Esophagus squamous epithelium (tissue), 5 donors: ENCODE results near the gene ZDHHC14. TPM values are rescaled to one million over a fixed set of nuclear protein-coding genes. Genes with fewer than 3 reads are reported as not detected.

Experiments
- DNase-seq: peaks from one replicate; lab custom pipeline; 2025; lab: John Stamatoyannopoulos, UW
- H3K27ac ChIP-seq, 4 donors: fragments of 200-600 bp; sonication (generic); one replicate each; pipeline ENCODE4 v1.5.1; 2016 to 2019; ENCODE audit warnings: mild to moderate bottlenecking in 1 of 4
- H3K27me3 ChIP-seq, 4 donors: fragments of 200-600 bp; sonication (generic); 1 replicate in 3 of 4; 2 replicates in 1 of 4; pipeline versions ENCODE4 v1.5.1 to v1.6.0; 2017 to 2021; ENCODE audit warnings: antibody characterized with exemption in 1 of 4
- H3K36me3 ChIP-seq, 3 donors: fragments of 200-600 bp; sonication (generic); one replicate each; pipeline ENCODE4 v1.5.1; 2016 to 2019
- H3K4me1 ChIP-seq, 3 donors: fragments of 200-600 bp; sonication (generic); one replicate each; pipeline ENCODE4 v1.5.1; 2017 to 2019
- H3K4me3 ChIP-seq, 4 donors: fragments of 200-600 bp; sonication (generic); 1 replicate in 3 of 4; 2 replicates in 1 of 4; pipeline ENCODE4 v1.5.1; 2016 to 2019; ENCODE audit warnings: mild to moderate bottlenecking in 2 of 4, moderate library complexity in 1 of 4
- H3K9me3 ChIP-seq, 3 donors: fragments of 200-600 bp; sonication (generic); one replicate each; pipeline ENCODE4 v1.5.1; 2016 to 2019
- CTCF ChIP-seq, 6 experiments: fragments of 450-650 bp in 4 of 6; fragments of 200-600 bp in 2 of 6; sonication (generic) in 2 of 6; IDR thresholded peaks; one replicate each; pipeline ENCODE4 v1.5.1; 2016 to 2019; ENCODE audit warnings: antibody characterized with exemption in 6 of 6, mild to moderate bottlenecking in 4 of 6, moderate library complexity in 4 of 6
- POLR2A ChIP-seq, 4 donors: fragments of 450-650 bp; IDR thresholded peaks; one replicate each; pipeline ENCODE4 v1.6.1; 2017; ENCODE audit warnings: antibody characterized with exemption in 4 of 4, mild to moderate bottlenecking in 4 of 4, moderate library complexity in 3 of 4
- WGBS, 2 donors: methylation state at CpG; one replicate each; pipeline ENCODE4 v1.1.5; 2018; 5-methylcytosine and 5-hydroxymethylcytosine counted together
- intact Hi-C: fragments of 100-400 bp; cut with DNase I; formaldehyde crosslinking; loops from one replicate; pipeline ENCODE4 v1.15.0; 2022
- total RNA-seq, 4 donors: library from RNA; depleted of rRNA; stranded (reverse); fragments of >200 nt; gene quantifications; one replicate each; pipeline ENCODE4 v1.1.0, GENCODE V29; 2016
- donor health status: DM: yes; HTN: yes; CAD: no.

Gene ZDHHC14
- total RNA-seq, 4 donors from 2014 or later = 6.1 to 15.6 (median 6.9) TPM

GRCh38 chr6:157670466-157671186 lies 289.6 kb downstream of the ZDHHC14 start:
- TF ChIP-seq POLR2A (IDR thresholded peaks at IDR 0.05) (no peak), CTCF (IDR thresholded peaks at IDR 0.05) (no peak)
- DNase-seq = no peak
- Histone ChIP-seq H3K36me3 (peaks cover 0 to 6% (median 0%) of the 10 kb centered on the region in 3 donors), H3K27me3 (no peaks in the 10 kb centered on the region), H3K27ac (peak overlapping the region in 3 of 4 donors; percentile 33 to 86 (median 66)), H3K4me1 (peaks cover 5 to 22% (median 14%) of the 10 kb centered on the region in 3 donors), H3K9me3 (no peaks in the 10 kb centered on the region), H3K4me3 (no peak overlapping the region)
- intact Hi-C loops = no loop called here
- 79 to 85% methylated on average over 7 to 9 of the region's 9 CpGs for WGBS, 2 donors

- intact Hi-C loops = no loop called here
- Histone ChIP-seq H3K36me3 (peaks cover 0 to 6% (median 0%) of the 10 kb centered on the region in 3 donors), H3K9me3 (no peaks in the 10 kb centered on the region), H3K27ac (no peak overlapping the region), H3K4me1 (peaks cover 5 to 22% (median 14%) of the 10 kb centered on the region in 3 donors), H3K27me3 (no peaks in the 10 kb centered on the region), H3K4me3 (no peak overlapping the region)
- 80 to 100% methylated on average over 3 of the region's 37 CpGs for WGBS, 2 donors
- TF ChIP-seq CTCF (IDR thresholded peaks at IDR 0.05) (no peak), POLR2A (IDR thresholded peaks at IDR 0.05) (no peak)
- DNase-seq = no peak
Measured at GRCh38 chr6:157672726-157673412, 291.9 kb downstream of the ZDHHC14 start.

- Histone ChIP-seq H3K27ac (no peak overlapping the region), H3K4me1 (peaks cover 5 to 22% (median 14%) of the 10 kb centered on the region in 3 donors), H3K4me3 (no peak overlapping the region), H3K27me3 (no peaks in the 10 kb centered on the region), H3K36me3 (peaks cover 0 to 6% (median 0%) of the 10 kb centered on the region in 3 donors), H3K9me3 (no peaks in the 10 kb centered on the region)
- no peak for TF ChIP-seq POLR2A (IDR thresholded peaks at IDR 0.05)
- TF ChIP-seq CTCF (IDR thresholded peaks at IDR 0.05) = no peak
- DNase-seq = no peak
- 85 to 95% methylated on average over 15 of the region's 15 CpGs for WGBS, 2 donors
- intact Hi-C loops = no loop called here
Measured at GRCh38 chr6:157673596-157673995, 292.6 kb downstream of the ZDHHC14 start.

- peaks cover 0 to 6% (median 0%) of the 10 kb centered on the region in 3 donors for H3K36me3 ChIP-seq
- intact Hi-C loops = no loop called here
- no peaks in the 10 kb centered on the region for H3K9me3 ChIP-seq
- DNase-seq = no peak
- H3K4me1 ChIP-seq = peaks cover 5 to 19% (median 14%) of the 10 kb centered on the region in 3 donors
- no peaks in the 10 kb centered on the region for H3K27me3 ChIP-seq
- H3K4me3 ChIP-seq = no peak overlapping the region
- no peak overlapping the region for H3K27ac ChIP-seq
- WGBS, 2 donors = 89 to 99% methylated on average over 8 of the region's 8 CpGs
- no peak for TF ChIP-seq CTCF (IDR thresholded peaks at IDR 0.05)
- TF ChIP-seq POLR2A (IDR thresholded peaks at IDR 0.05) = no peak
Measured at GRCh38 chr6:157674061-157674460, 293.1 kb downstream of the ZDHHC14 start.

GRCh38 chr6:157675831-157676230 lies 294.8 kb downstream of the ZDHHC14 start:
- Histone ChIP-seq H3K4me3 (no peak overlapping the region), H3K36me3 (peaks cover 0 to 6% (median 0%) of the 10 kb centered on the region in 3 donors), H3K27me3 (no peaks in the 10 kb centered on the region), H3K4me1 (peaks cover 0 to 1% (median 0%) of the 10 kb centered on the region in 3 donors), H3K9me3 (no peaks in the 10 kb centered on the region), H3K27ac (no peak overlapping the region)
- TF ChIP-seq CTCF (IDR thresholded peaks at IDR 0.05) = no peak
- TF ChIP-seq POLR2A (IDR thresholded peaks at IDR 0.05) = no peak
- intact Hi-C loops = no loop called here
- DNase-seq = no peak
- WGBS, 2 donors = 75 to 90% methylated on average over 3 to 7 of the region's 7 CpGs
